Natural killer cell treated with Interleukin-12 subunit alpha and Interleukin-12 subunit beta and Interleukin-15 and Interleukin-18, amount 100 ng/mL, for 72 hours (primary cell): ENCODE results near the gene C6orf118. TPM values are rescaled to one million over a fixed set of nuclear protein-coding genes. Genes with fewer than 3 reads are reported as not detected.

Experiments
- ATAC-seq, 2 donors: fragments of 150-1000 bp; cut with Tn5 transposase in 1 of 2; sonication (Bioruptor Pico), chemical (Tn5 transposase) in 1 of 2; 2 replicates each; pipeline ENCODE4 v1.10.0; 2021
- DNase-seq: peaks from one replicate; pipeline ENCODE4 v3.0.0; 2022; ENCODE audit warnings: low spot score
- H3K27ac Mint-ChIP-seq, 2 donors: 1 replicate in 1 of 2; 2 replicates in 1 of 2; pipeline ENCODE4 v1.8.0; 2022; ENCODE audit warnings: mixed read lengths in 2 of 2, mild to moderate bottlenecking in 1 of 2, moderate library complexity in 1 of 2
- H3K27me3 Mint-ChIP-seq, 2 donors: 1 replicate in 1 of 2; 2 replicates in 1 of 2; pipeline ENCODE4 v1.8.0; 2022; ENCODE audit warnings: mixed read lengths in 2 of 2
- H3K36me3 Mint-ChIP-seq: one replicate; pipeline ENCODE4 v1.8.0; 2022; ENCODE audit warnings: mixed read lengths
- H3K4me1 Mint-ChIP-seq, 2 donors: 1 replicate in 1 of 2; 2 replicates in 1 of 2; pipeline ENCODE4 v1.8.0; 2022; ENCODE audit warnings: low read depth in 2 of 2, mixed read lengths in 2 of 2, mild to moderate bottlenecking in 1 of 2
- H3K4me3 Mint-ChIP-seq: one replicate; pipeline ENCODE4 v1.8.0; 2022; ENCODE audit warnings: mixed read lengths
- H3K9me3 Mint-ChIP-seq: 2 replicates; pipeline ENCODE4 v1.8.0; 2022; ENCODE audit warnings: mixed read lengths
- total RNA-seq, 2 donors: library from RNA; stranded (reverse); gene quantifications; one replicate each; pipeline ENCODE4 v1.2.3, GENCODE V29; 2022

Gene C6orf118
- total RNA-seq, 2 donors from 2014 or later, result not detected

GRCh38 chr6:165272585-165272984 is 36.8 kb downstream of the C6orf118 start:
- no peak overlapping the region for H3K27ac Mint-ChIP-seq
- ATAC-seq, result no peak
- no peak overlapping the region for H3K4me3 Mint-ChIP-seq

GRCh38 chr6:165268987-165269386 is 40.4 kb downstream of the C6orf118 start:
- H3K4me1 Mint-ChIP-seq, result no peaks in the 10 kb centered on the region
- ATAC-seq (no peak), DNase-seq (no peak)
- H3K36me3 Mint-ChIP-seq, result no peaks in the 10 kb centered on the region
- no peak overlapping the region for H3K27ac Mint-ChIP-seq
- no peak overlapping the region for H3K4me3 Mint-ChIP-seq
- H3K9me3 Mint-ChIP-seq, result peaks cover 8% of the 10 kb centered on the region
- no peaks in the 10 kb centered on the region for H3K27me3 Mint-ChIP-seq

More at GRCh38 chr6:165272585-165272984, 36.8 kb downstream of the C6orf118 start:
- Mint-ChIP-seq H3K4me1 (no peaks in the 10 kb centered on the region), H3K36me3 (no peaks in the 10 kb centered on the region), H3K9me3 (peaks cover 13% of the 10 kb centered on the region), H3K27me3 (no peaks in the 10 kb centered on the region)
- no peak for DNase-seq

- no peaks in the 10 kb centered on the region for H3K4me1 Mint-ChIP-seq
- ATAC-seq (no peak), DNase-seq (no peak)
- H3K27ac Mint-ChIP-seq, result no peak overlapping the region
- peaks cover 4% of the 10 kb centered on the region for H3K9me3 Mint-ChIP-seq
- H3K4me3 Mint-ChIP-seq, result no peak overlapping the region
- no peaks in the 10 kb centered on the region for H3K27me3 Mint-ChIP-seq
- H3K36me3 Mint-ChIP-seq, result no peaks in the 10 kb centered on the region
Observed at GRCh38 chr6:165266621-165267020, 42.8 kb downstream of the C6orf118 start.

- H3K36me3 Mint-ChIP-seq, result no peaks in the 10 kb centered on the region
- no peak for ATAC-seq
- no peak for DNase-seq
- H3K9me3 Mint-ChIP-seq, result peaks cover 4% of the 10 kb centered on the region
- no peak overlapping the region for H3K27ac Mint-ChIP-seq
- H3K4me3 Mint-ChIP-seq, result no peak overlapping the region
- H3K4me1 Mint-ChIP-seq, result no peaks in the 10 kb centered on the region
- H3K27me3 Mint-ChIP-seq, result no peaks in the 10 kb centered on the region
Observed at GRCh38 chr6:165266191-165266590, 43.2 kb downstream of the C6orf118 start.

- peaks cover 25% of the 10 kb centered on the region for H3K9me3 Mint-ChIP-seq
- H3K4me3 Mint-ChIP-seq, result no peak overlapping the region
- peaks cover 7% of the 10 kb centered on the region for H3K36me3 Mint-ChIP-seq
- ATAC-seq, result no peak
- no peak overlapping the region for H3K27ac Mint-ChIP-seq
- no peaks in the 10 kb centered on the region for H3K27me3 Mint-ChIP-seq
- DNase-seq, result no peak
- H3K4me1 Mint-ChIP-seq, result no peaks in the 10 kb centered on the region
Observed at GRCh38 chr6:165260462-165260861, 48.9 kb downstream of the C6orf118 start.

GRCh38 chr6:165249808-165250207 is 59.6 kb downstream of the C6orf118 start:
- DNase-seq (no peak), ATAC-seq (no peak)
- H3K27me3 Mint-ChIP-seq, result no peaks in the 10 kb centered on the region

GRCh38 chr6:165245701-165246100 is 63.7 kb downstream of the C6orf118 start:
- Mint-ChIP-seq H3K4me1 (no peaks in the 10 kb centered on the region), H3K9me3 (peaks cover 11% of the 10 kb centered on the region), H3K27me3 (no peaks in the 10 kb centered on the region), H3K36me3 (no peaks in the 10 kb centered on the region), H3K27ac (no peak overlapping the region), H3K4me3 (no peak overlapping the region)
- DNase-seq (no peak), ATAC-seq (no peak)

More at GRCh38 chr6:165249808-165250207, 59.6 kb downstream of the C6orf118 start:
- no peak overlapping the region for H3K27ac Mint-ChIP-seq
- no peak overlapping the region for H3K4me3 Mint-ChIP-seq
- H3K36me3 Mint-ChIP-seq, result no peaks in the 10 kb centered on the region
- peaks cover 11% of the 10 kb centered on the region for H3K9me3 Mint-ChIP-seq
- H3K4me1 Mint-ChIP-seq, result no peaks in the 10 kb centered on the region

- no peak overlapping the region for H3K27ac Mint-ChIP-seq
- no peak for DNase-seq
- no peaks in the 10 kb centered on the region for H3K27me3 Mint-ChIP-seq
- peaks cover 11% of the 10 kb centered on the region for H3K9me3 Mint-ChIP-seq
- H3K36me3 Mint-ChIP-seq, result no peaks in the 10 kb centered on the region
- H3K4me3 Mint-ChIP-seq, result no peak overlapping the region
- ATAC-seq, result no peak
- no peaks in the 10 kb centered on the region for H3K4me1 Mint-ChIP-seq
Observed at GRCh38 chr6:165245287-165245686, 64.1 kb downstream of the C6orf118 start.

GRCh38 chr6:165244524-165245247 is 64.7 kb downstream of the C6orf118 start:
- H3K27me3 Mint-ChIP-seq, result no peaks in the 10 kb centered on the region
- DNase-seq (no peak), ATAC-seq (no peak)
- H3K36me3 Mint-ChIP-seq, result no peaks in the 10 kb centered on the region
- peaks cover 11% of the 10 kb centered on the region for H3K9me3 Mint-ChIP-seq
- H3K4me3 Mint-ChIP-seq, result no peak overlapping the region
- H3K4me1 Mint-ChIP-seq, result no peaks in the 10 kb centered on the region
- no peak overlapping the region for H3K27ac Mint-ChIP-seq

- DNase-seq, result no peak
- Mint-ChIP-seq H3K27me3 (no peaks in the 10 kb centered on the region), H3K4me3 (no peak overlapping the region), H3K27ac (no peak overlapping the region), H3K4me1 (no peaks in the 10 kb centered on the region), H3K9me3 (peaks cover 8% of the 10 kb centered on the region), H3K36me3 (no peaks in the 10 kb centered on the region)
- no peak for ATAC-seq
Observed at GRCh38 chr6:165243801-165244200, 65.6 kb downstream of the C6orf118 start.

- no peak for ATAC-seq
- H3K27ac Mint-ChIP-seq, result no peak overlapping the region
- DNase-seq, result no peak
- no peaks in the 10 kb centered on the region for H3K4me1 Mint-ChIP-seq
- no peaks in the 10 kb centered on the region for H3K27me3 Mint-ChIP-seq
- peaks cover 6% of the 10 kb centered on the region for H3K36me3 Mint-ChIP-seq
- H3K4me3 Mint-ChIP-seq, result no peak overlapping the region
- peaks cover 15% of the 10 kb centered on the region for H3K9me3 Mint-ChIP-seq
Observed at GRCh38 chr6:165236326-165236725, 73.1 kb downstream of the C6orf118 start.

GRCh38 chr6:165232731-165233488 is 76.5 kb downstream of the C6orf118 start:
- no peak for ATAC-seq
- no peak overlapping the region for H3K27ac Mint-ChIP-seq
- H3K9me3 Mint-ChIP-seq, result peaks cover 21% of the 10 kb centered on the region
- H3K27me3 Mint-ChIP-seq, result no peaks in the 10 kb centered on the region
- H3K4me3 Mint-ChIP-seq, result no peak overlapping the region
- no peaks in the 10 kb centered on the region for H3K4me1 Mint-ChIP-seq
- peaks cover 6% of the 10 kb centered on the region for H3K36me3 Mint-ChIP-seq
- DNase-seq, result no peak

GRCh38 chr6:165231581-165232561 is 77.5 kb downstream of the C6orf118 start:
- Mint-ChIP-seq H3K27me3 (no peaks in the 10 kb centered on the region), H3K9me3 (peaks cover 24% of the 10 kb centered on the region), H3K4me3 (no peak overlapping the region), H3K36me3 (peaks cover 6% of the 10 kb centered on the region), H3K27ac (no peak overlapping the region), H3K4me1 (no peaks in the 10 kb centered on the region)
- ATAC-seq (no peak), DNase-seq (no peak)
